Prostate gland (tissue), 2 donors: ENCODE results near the gene BAG1. TPM values are rescaled to one million over a fixed set of nuclear protein-coding genes. Genes with fewer than 3 reads are reported as not detected.
A peak's percentile ranks its signal among the peaks of the same experiment; 100 is the strongest.

Source experiments
- DNase-seq: peaks from one replicate; pipeline ENCODE4 v3.0.0-alpha.2; 2019; ENCODE audit warnings: low spot score
- H3K27ac ChIP-seq, 2 donors: fragments of 200-600 bp; sonication (generic); 2 replicates each; pipeline ENCODE4 v1.5.1; 2017 to 2019
- H3K27me3 ChIP-seq: fragments of 200-600 bp; sonication (generic); replicated peaks from 2 replicates; pipeline ENCODE4 v1.5.1; 2019; ENCODE audit not compliant: insufficient read depth
- H3K36me3 ChIP-seq, 2 donors: fragments of 200-600 bp; sonication (generic); 1 replicate in 1 of 2; 2 replicates in 1 of 2; pipeline versions ENCODE4 v1.5.1 to v1.8.1; 2017 to 2019
- H3K4me1 ChIP-seq: fragments of 200-600 bp; sonication (generic); replicated peaks from 2 replicates; pipeline ENCODE4 v1.5.1; 2019
- H3K4me3 ChIP-seq, 2 donors: fragments of 200-600 bp; sonication (generic); 2 replicates each; pipeline ENCODE4 v1.5.1; 2017 to 2019
- H3K9me3 ChIP-seq: fragments of 200-600 bp; sonication (generic); 2 replicates; pipeline ENCODE4 v1.5.1; 2017
- POLR2A ChIP-seq: fragments of 450-650 bp; IDR thresholded peaks from one replicate; pipeline ENCODE4 v1.6.1; 2016; ENCODE audit warnings: antibody characterized with exemption, mild to moderate bottlenecking
- POLR2AphosphoS5 ChIP-seq: sonication (generic); formaldehyde crosslinking; IDR thresholded peaks from one replicate; pipeline ENCODE4 v1.6.1; 2017; ENCODE audit warnings: antibody characterized with exemption
- whole genome bisulfite sequencing: methylation state at CpG from one replicate; pipeline ENCODE4 v1.1.5; 2018; 5-methylcytosine and 5-hydroxymethylcytosine counted together
- intact Hi-C: fragments of 100-400 bp; cut with DNase I; formaldehyde crosslinking; loops from one replicate; pipeline ENCODE4 v1.14.2; 2022
- total RNA-seq, 2 donors: library from RNA; depleted of rRNA; stranded (reverse); fragments of >200 nt; gene quantifications; one replicate each; pipeline ENCODE4 v1.1.0, GENCODE V29; 2016
- TF ChIP-seq, protein P1 (sequence below), 4 experiments: fragments of 200-600 bp in 2 of 4; fragments of 450-650 bp in 2 of 4; sonication (generic) in 2 of 4; IDR thresholded peaks; 1 replicate in 3 of 4; 2 replicates in 1 of 4; pipeline ENCODE4 v1.5.1; 2016 to 2019; ENCODE audit warnings: antibody characterized with exemption in 4 of 4, mild to moderate bottlenecking in 2 of 4, moderate library complexity in 2 of 4

The BAG1 gene
- total RNA-seq, 2 donors from 2014 or later, result 94.9 to 112 TPM

DNA sequence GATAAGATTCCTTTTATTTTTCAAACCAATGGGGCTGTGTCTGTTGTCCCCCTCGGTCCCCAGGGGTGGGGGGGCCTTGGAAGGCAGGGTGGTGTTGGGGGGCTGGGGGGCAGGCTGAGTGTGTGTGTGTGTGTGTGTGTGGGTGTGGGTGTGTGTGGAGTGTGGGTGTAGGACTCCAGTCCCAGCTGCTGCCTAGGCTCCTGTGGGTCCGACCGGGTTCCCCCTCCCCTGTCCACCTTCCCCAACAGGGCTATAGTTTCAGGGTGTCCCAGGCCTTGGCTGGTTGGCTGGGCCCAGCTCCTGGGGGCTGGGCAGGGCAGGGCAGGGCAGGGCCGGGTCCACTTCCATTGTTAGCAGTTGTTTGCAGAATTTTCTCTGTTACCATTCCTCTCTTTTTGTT is 23.7 kb upstream of the BAG1 start:
- peaks cover 3% of the 10 kb centered on the region for H3K4me1 ChIP-seq
- 76% methylated on average over 4 of the region's 4 CpGs for WGBS
- no peaks in the 10 kb centered on the region for H3K36me3 ChIP-seq
- no peaks in the 10 kb centered on the region for H3K27me3 ChIP-seq
- no peak overlapping the region for H3K4me3 ChIP-seq
- peak overlapping the region; percentile 97 for H3K27ac ChIP-seq
- no peaks in the 10 kb centered on the region for H3K9me3 ChIP-seq
- intact Hi-C loops, result loop anchor here (5.0 kb wide), 1 partner anchor 179 kb away; no protein-coding TSS in a partner anchor
- no peak for DNase-seq
- TF ChIP-seq POLR2A (no peak), POLR2AphosphoS5 (no peak)
- TF ChIP-seq, protein P1, sequence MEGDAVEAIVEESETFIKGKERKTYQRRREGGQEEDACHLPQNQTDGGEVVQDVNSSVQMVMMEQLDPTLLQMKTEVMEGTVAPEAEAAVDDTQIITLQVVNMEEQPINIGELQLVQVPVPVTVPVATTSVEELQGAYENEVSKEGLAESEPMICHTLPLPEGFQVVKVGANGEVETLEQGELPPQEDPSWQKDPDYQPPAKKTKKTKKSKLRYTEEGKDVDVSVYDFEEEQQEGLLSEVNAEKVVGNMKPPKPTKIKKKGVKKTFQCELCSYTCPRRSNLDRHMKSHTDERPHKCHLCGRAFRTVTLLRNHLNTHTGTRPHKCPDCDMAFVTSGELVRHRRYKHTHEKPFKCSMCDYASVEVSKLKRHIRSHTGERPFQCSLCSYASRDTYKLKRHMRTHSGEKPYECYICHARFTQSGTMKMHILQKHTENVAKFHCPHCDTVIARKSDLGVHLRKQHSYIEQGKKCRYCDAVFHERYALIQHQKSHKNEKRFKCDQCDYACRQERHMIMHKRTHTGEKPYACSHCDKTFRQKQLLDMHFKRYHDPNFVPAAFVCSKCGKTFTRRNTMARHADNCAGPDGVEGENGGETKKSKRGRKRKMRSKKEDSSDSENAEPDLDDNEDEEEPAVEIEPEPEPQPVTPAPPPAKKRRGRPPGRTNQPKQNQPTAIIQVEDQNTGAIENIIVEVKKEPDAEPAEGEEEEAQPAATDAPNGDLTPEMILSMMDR (IDR thresholded peaks at IDR 0.05), result no peak

DNA sequence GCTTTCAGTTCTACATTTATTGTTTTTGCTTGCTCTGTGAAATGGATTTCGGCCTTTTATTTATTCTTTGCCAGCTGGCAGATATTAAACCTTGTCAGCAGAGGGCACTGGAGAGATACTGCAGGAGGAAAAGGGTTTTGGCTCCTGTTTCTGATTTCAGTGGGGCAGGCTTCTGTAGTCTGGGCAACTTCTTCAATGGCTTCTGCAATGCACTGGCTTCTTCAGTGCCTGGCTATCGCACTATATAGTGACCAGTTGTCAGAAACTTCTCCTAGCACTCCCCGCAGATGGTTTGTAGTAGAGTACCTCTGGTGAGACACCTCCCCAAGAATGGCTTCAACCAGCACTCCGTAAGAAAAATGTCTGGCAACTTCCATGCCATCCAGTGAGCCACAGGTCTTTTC is 22.6 kb upstream of the BAG1 start:
- H3K9me3 ChIP-seq, result no peaks in the 10 kb centered on the region
- TF ChIP-seq POLR2AphosphoS5, result peak; percentile 73
- TF ChIP-seq POLR2A, result no peak
- TF ChIP-seq, protein P1 (IDR thresholded peaks at IDR 0.05), result peak; percentile 49 to 85 (median 68)
- WGBS, result 54% methylated on average over 4 of the region's 4 CpGs
- DNase-seq, result peak; percentile 54
- intact Hi-C loops, result loop anchor here (5.0 kb wide), 1 partner anchor 180 kb away; no protein-coding TSS in a partner anchor
- no peak overlapping the region for H3K4me3 ChIP-seq
- peak overlapping the region; percentile 51 to 53 for H3K27ac ChIP-seq
- no peaks in the 10 kb centered on the region for H3K27me3 ChIP-seq
- H3K36me3 ChIP-seq, result no peaks in the 10 kb centered on the region
- peaks cover 3% of the 10 kb centered on the region for H3K4me1 ChIP-seq

DNA sequence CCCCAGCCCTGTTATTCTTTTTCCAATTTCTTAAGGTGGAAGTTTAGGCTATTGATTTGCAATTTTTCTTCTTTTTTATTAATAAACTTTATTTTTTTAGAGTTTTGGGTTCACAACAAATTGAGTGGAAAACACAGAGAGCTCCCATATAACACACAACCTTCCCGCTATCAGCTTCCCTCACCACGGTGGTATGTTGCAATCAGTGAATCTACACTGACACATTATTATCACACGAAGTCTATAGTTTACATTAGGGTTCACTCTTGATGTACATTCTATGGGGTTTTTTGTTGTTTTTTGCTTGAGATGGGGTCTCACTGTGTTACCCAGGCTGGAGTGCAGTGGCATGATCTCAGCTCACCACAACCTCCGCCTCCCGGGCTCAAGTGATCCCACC is 21.0 kb upstream of the BAG1 start:
- no peak for DNase-seq
- Histone ChIP-seq H3K4me3 (no peak overlapping the region), H3K36me3 (no peaks in the 10 kb centered on the region), H3K4me1 (no peaks in the 10 kb centered on the region), H3K27ac (no peak overlapping the region), H3K9me3 (no peaks in the 10 kb centered on the region), H3K27me3 (no peaks in the 10 kb centered on the region)
- TF ChIP-seq, protein P1 (IDR thresholded peaks at IDR 0.05), result no peak
- no peak for TF ChIP-seq POLR2AphosphoS5
- TF ChIP-seq POLR2A, result no peak
- 91% methylated on average over 5 of the region's 5 CpGs for WGBS
- intact Hi-C loops, result loop anchor here (5.0 kb wide), 1 partner anchor 182 kb away; no protein-coding TSS in a partner anchor

DNA sequence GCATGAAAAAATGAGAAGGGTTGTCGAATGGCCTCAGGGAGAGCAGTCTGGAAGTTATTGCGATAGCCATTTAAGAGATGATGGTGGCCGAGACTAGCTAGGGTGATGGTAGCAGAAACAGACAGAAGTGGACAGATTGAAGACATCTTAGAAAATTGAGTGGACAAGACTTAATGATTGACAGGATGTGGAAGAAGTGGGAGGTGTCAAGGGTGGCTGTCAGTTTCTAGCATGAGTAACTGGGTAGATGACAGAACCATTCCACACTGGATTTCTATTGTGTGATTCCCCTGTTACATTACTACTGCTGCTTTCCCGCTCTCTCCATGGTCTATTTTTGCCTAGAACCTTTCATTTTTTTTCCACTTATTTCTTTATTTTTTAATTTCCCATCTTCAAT is 13.0 kb upstream of the BAG1 start:
- no peak for DNase-seq
- H3K36me3 ChIP-seq, result peaks cover 0 to 28% of the 10 kb centered on the region in 2 donors
- TF ChIP-seq POLR2A (no peak), POLR2AphosphoS5 (no peak)
- TF ChIP-seq, protein P1 (IDR thresholded peaks at IDR 0.05), result no peak
- intact Hi-C loops, result no loop called here
- 93% methylated on average over 4 of the region's 4 CpGs for WGBS
- no peaks in the 10 kb centered on the region for H3K9me3 ChIP-seq
- no peak overlapping the region for H3K27ac ChIP-seq
- no peaks in the 10 kb centered on the region for H3K4me1 ChIP-seq
- no peaks in the 10 kb centered on the region for H3K27me3 ChIP-seq
- H3K4me3 ChIP-seq, result no peak overlapping the region

DNA sequence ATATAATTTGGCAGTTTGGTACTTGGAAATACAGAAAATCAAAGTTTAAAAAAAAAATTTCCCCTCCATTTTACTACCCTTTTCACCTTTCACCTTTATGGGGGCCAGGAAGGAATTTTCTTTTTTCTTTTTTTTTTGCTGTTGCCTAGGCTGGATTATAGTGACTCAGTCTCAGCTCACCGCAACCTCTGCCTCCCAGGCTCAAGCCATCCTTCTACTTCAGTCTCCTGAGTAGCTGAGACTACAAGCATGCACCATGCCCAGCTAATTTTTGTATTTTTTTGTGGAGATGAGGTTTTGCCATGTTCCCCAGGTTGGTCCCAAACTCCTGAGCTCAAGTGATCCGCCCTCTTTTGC is 9.4 kb upstream of the BAG1 start:
- H3K9me3 ChIP-seq, result no peaks in the 10 kb centered on the region
- no peaks in the 10 kb centered on the region for H3K27me3 ChIP-seq
- no peaks in the 10 kb centered on the region for H3K4me1 ChIP-seq
- no peak for DNase-seq
- WGBS, result 97% methylated on average over 2 of the region's 2 CpGs
- H3K4me3 ChIP-seq, result no peak overlapping the region
- H3K36me3 ChIP-seq, result peaks cover 0 to 30% of the 10 kb centered on the region in 2 donors
- no peak for TF ChIP-seq POLR2AphosphoS5
- TF ChIP-seq, protein P1 (IDR thresholded peaks at IDR 0.05), result no peak
- TF ChIP-seq POLR2A, result no peak
- no peak overlapping the region for H3K27ac ChIP-seq
- intact Hi-C loops, result no loop called here
